NCI-H1105 (cell line): ENCODE results near the gene PDE4DIP.
"Not testable (repeated sequence)": the region's sequence is repeated elsewhere in the genome, so short reads cannot be mapped to it uniquely, and the experiment has no call there.

Experiments used
- DNase-seq: peaks from one replicate; lab custom pipeline; 2025; lab: John Stamatoyannopoulos, UW

PDE4DIP gene

DNA sequence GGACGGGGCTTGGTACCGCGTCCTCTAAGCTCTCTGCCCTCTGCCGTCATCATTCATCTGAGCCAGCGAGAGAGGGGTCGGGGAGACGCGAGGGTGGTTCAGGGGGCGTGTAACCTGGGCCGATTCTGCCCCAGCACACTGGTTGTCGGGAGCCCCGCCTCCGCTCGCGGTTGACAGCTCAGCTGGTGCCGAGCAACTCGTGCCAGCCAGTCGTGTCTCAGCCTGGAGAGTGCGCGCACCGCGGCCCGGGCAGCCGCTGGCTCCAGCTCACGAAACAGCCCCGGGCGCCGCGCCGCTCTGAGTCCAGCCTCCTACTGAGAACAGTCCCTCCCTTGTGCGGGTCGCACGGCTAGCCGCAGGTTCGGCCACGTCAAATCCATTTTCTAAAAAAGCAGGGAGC is at the start of gene PDE4DIP:
TSS of gene PDE4DIP (plus strand) at position 209 of the 400 bp plus-strand sequence. CDS start 347 bp downstream, outside the sequence.
- DNase-seq = not testable (repeated sequence)

DNA sequence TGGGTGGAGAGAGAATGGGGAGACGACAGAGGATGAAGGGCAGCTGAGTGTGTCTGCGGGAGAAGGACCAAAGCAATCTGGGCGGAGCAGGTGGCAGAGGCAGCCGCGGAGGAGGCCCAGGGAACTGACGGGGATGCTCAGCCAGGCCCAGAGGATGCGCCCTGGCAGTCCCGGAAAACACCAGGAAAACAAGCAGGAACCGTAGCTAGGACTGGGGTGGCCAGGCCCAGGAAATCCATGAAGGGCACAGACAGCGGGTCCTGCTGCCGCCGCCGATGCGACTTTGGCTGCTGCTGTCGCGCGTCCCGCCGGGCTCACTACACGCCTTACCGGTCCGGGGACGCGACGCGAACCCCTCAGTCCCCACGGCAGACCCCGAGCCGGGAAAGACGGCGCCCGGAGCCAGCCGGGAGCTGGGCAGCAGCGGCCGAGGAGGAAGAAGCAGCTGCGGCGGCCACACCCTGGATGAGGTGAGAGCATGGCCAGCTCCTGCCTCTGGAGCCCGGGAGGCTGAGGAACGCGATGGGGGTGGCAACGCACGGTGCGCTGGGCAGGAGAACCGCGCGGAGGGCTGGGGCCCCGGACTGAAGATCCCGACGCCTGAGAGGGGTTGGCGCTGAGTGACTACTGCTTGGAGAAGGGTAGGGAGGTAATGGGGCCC is 35.8 kb upstream of the PDE4DIP start:
- DNase-seq = not testable (repeated sequence)

DNA sequence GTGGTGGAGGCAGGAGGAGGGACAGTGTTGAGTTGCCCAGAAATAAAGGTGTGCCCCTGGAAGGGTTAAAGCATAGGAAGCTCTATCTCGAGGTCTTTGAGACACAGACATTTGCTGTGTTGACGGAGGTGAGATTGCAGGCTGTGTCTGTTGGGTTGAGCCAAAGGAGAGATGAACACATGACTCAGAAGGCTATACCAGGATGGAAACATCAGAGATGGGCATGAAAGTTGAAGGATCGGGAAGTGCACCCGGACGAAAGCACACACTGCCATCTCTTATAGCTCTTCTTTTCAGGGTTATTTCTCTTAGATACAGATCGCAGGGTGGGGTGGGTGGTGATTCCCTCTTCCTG is 35.3 kb upstream of the PDE4DIP start:
- not testable (repeated sequence) for DNase-seq

DNA sequence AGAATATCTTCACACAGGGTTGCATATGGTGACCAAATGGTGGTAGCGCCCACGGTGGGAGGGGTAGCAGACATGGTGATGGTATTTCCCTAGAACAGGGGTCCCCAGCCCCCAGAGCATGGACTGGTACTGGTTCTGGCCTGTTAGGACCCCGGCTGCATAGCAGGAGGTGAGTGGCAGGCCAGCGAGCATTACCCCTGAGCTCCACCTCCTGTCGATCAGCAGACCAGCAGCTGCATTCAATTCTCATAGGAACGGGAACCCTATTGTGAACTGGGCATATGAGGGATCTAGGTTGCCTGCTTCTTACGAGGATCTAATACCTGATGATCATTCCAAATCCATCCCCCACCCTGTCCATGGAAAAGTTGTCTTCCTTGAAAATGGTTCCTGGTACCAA is 22.0 kb upstream of the PDE4DIP start:
- DNase-seq = not testable (repeated sequence)

DNA sequence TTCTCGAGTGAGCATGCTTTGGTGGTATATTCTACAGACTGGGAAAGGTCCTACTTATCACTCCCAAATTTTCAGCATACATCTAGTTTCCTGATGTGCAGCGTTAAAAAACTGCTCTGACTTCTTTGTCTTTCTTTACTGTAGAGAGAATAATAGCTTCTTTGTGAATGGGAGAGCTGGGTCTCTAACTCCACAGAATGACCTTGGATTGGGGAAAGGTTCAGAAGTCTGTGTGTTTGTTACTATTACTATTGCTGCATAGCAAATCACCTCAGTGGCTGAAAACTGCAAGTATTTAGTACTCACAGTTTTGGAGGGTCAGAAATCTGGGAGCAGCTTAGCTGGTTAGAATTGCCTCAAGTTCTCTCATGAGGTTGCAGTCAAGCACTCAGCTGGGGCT is 20.4 kb upstream of the PDE4DIP start:
- not testable (repeated sequence) for DNase-seq

DNA sequence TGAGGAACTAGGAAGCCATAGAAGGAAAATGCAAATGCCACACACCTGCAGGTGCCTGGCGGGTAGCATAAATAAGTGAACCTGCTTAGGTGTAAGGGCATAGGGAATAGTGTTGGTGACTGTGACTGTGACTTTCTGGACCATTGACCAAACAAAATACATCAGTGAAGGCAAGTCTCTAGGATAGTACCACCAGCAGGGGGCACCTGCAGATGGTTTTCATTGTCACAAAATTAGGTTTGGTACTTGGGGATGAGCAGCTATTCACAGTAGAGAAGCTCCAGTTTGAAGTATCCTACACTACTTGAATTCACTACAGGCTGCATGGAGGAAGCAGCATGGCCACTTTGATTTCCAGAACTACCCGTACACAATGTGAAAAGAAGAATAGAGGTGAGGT is 19.2 kb upstream of the PDE4DIP start:
- DNase-seq = not testable (repeated sequence)

DNA sequence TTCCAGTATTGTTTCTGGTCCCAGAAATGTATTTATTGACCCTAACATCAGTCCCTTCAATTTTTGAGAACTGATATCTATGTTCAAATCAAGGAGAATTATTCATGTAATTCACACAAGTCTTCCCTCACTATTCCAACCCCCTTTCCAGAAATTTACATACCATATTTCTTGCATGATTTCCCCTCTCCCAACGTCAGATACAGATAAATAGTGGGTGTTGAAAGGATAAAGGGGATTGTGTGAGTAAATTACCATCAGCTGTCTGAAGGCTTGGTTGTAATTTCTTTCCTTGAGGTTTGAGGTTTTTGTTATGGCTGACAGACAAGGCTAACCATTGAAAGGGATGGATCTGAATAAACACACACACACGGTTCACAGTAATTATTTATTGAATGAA is 15.7 kb upstream of the PDE4DIP start:
- DNase-seq = not testable (repeated sequence)

DNA sequence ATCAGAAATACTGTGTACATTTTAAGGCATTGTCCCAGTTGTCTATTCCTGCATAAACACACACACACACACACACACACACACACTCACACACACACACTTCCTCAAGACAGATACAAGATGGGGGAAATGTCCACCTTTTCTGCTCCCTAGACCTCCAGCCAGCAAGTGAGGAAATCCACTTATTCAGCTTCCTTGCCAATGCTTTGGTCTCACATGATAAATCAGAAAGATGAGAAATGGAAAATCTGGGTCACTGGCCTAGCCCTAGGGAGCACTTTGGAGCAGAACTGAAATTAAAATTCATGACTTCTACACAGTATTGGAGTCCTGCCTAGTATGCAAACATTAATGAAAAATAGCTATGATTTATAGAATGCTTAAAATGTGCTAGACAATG is 15.3 kb upstream of the PDE4DIP start:
- DNase-seq = not testable (repeated sequence)

DNA sequence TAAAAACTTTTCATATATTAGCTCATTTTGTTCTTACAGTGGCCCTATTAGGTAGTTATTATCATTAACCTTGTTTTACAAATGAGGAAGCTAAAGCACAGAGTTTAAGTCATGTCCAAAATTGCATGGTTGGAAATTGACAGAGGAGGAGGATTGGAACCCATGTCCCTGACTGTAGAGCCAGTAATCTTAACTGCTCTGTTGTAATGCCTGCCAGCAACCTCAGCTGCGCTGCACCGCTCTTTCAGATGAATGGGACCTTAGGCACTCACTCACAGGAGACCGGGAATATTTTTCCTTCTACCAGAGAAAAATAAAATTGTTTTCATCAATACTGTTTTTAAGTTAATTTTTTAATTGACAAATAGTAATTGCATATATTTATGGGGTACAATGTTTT is 14.9 kb upstream of the PDE4DIP start:
- not testable (repeated sequence) for DNase-seq

DNA sequence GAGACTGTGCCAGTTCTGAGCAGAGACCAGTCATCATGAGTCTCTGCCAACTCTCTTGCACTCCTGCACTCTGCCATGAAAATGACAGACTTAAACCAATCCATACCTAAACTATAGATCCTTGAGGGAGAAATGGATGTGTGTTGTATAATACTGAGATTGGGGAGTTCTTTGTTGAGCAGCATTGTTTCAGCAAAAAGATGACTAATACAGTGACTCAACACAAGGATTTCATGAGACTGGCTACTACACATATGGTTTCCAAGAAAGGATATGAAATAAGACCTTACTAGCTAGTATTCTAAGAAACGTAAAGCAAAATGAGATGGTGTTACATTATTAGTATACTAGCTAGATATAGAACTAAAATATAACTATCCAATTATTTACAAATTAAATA is 3.0 kb upstream of the PDE4DIP start:
- not testable (repeated sequence) for DNase-seq

DNA sequence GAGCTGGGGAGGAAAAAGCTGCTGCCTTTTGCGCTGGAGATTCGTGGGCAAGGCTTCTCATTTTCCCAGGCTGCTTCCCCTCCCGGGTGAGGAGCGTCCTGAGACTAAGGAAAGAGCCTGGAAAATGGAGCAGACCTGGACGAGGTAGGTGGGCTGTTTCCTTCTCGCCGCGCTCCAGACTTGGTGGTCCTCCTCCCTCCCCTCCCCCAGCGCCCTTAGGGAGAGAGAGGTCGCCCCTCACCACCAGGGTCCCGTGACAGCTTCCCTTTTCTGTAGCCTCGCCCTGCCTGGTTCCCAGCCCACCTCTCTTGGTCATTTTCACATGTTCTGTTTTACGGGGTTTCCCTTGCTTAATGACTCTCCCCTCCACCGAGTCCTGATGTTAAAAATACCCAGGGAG is 423 bp downstream of the PDE4DIP start:
- not testable (repeated sequence) for DNase-seq

DNA sequence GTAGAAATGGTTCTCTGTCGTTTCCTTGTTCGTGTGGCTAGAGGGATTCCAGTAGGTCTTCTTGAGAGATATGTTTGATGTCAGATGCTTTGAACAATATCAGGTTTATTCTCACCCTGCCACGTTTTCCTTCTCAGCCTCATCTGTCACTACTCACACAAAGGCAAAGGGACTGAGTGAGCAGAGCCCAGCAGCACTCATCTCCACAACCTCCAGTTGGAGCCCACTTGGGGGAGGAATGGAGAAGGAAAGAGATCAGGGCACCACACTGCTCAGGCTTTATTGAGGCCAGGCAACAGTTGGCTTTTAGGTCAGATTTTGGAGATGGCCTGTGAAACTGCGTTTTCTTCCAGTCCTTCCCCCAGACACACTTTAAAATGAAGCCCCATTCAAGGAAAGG is 840 bp downstream of the PDE4DIP start:
- not testable (repeated sequence) for DNase-seq

DNA sequence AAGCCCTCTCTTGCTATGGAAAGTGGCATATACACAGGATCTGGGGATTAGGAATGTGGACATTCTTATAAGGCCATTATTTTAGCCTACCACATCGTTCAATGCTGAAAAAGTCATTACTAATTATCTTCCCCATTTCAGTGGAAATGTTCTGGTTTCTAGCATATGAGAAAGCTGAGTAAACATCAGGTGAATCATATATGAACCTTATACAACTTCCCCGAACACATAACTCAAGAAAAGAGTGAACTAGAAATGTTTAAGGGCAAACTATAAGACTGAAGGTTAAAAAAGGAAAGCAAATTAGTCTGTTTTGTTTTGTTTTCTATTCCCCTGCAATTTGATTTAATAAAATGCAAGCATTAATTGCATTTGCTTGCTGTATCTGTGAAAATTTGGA is 6.1 kb downstream of the PDE4DIP start:
- not testable (repeated sequence) for DNase-seq

DNA sequence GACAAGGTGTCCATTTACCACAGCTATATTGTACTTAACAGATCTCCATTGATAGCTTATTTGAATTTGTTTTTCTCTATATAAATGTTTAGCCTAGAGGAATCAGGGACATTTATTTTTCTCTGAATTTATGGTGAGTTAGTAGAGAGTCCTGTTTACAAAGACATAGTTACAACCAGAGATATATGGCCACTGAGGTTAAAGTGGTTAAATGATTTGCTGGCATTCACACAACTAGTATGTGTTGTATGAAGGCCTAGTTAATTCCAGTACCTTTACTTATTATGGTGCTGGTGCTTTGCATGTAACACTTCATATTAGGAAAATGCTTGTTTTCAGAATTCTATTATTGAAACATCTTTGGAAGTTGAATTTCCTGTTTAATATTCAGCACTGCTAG is 6.6 kb downstream of the PDE4DIP start:
- DNase-seq = not testable (repeated sequence)

DNA sequence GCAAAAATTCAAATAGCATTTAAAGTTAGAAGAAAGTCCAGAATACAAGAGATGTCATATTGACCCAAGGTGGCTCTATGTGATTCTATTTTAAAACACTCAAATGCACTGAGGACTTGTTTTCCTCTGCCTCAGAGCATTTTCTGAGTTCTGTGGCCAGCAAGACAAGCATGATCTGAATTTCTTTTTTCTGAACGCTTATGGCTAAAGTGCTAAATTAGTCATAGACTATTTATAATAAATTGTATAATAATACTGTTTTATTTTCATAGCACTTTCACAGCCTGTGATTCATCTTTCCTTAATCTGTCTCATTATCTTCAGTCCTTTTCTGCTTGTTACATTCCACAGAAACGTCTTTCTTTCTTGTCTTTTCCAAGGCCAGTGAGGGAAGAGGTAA is 7.5 kb downstream of the PDE4DIP start:
- DNase-seq = not testable (repeated sequence)

DNA sequence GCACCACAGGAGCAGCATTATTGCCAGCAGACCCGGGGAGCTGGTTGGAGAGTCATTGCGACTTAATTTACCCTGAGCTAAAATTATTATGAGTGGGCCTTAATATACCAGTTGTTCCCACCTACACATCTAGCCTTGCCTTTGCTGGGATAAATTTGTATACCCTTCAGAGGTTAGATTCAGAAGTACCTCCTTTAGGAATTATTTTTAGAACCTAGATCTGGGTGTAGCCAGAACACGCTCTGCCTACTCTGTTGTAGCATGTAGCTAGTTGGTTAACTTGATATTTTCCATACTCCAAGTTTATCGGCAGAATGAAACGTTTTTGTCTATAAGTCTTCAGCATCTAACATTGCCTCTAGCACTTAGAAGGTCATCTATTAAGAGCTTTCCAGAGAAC is 9.1 kb downstream of the PDE4DIP start:
- DNase-seq = not testable (repeated sequence)

DNA sequence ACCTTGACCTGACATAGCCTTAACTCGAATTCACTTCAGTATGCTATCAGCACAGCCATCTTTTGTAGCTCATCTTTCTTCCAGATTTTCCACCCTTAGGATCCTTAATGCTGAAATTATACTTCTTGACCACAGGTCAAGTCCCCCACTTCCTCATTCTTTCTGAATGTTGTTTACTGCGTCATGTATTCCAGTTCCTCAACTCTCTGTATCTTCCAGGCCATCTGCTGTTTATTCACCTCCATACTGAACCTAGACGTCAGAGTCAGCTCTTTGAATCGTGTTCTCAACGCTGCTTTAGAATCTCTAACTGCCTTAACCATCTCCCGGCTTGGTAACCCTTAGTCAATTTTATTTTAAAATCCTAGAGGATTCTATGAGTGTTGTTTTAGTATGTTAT is 9.8 kb downstream of the PDE4DIP start:
- DNase-seq = not testable (repeated sequence)

DNA sequence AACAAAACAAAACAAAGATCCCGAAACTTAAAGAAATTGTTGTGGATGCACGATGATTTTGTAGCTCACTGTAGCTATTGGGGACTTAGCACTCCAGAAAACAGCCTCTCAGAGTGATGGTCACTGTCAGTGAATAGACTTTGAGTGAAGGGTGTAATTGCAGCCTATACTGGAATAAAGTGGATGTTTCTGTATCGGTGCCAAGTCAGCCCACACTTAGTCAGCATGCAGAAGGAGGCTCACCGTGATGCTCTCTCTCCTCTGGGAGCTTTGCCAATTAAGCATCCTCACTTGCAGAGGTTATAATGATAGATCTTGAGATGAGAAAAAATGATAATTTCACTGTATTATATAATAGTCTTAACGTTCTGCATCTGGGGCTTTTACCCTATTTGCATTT is 11.1 kb downstream of the PDE4DIP start:
- not testable (repeated sequence) for DNase-seq

DNA sequence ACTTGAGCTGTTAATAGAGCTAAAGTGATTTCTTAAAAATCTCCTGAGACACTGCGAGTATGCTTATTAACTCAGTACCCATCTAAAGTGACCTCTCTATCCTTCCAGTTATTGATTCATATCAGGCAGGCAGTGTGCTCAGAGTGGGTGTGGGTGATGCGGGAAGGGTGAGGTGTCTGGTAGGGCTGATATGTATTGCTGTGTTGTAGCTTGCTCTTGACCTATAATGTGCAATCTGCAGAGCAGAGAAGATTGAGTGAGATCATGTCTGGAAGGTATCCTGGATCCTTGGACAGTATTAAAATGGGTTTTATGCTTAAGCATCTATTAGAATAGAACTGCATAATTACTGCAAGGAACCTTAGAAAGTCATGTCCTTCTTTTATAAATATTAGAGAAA is 15.8 kb downstream of the PDE4DIP start:
- DNase-seq = not testable (repeated sequence)

DNA sequence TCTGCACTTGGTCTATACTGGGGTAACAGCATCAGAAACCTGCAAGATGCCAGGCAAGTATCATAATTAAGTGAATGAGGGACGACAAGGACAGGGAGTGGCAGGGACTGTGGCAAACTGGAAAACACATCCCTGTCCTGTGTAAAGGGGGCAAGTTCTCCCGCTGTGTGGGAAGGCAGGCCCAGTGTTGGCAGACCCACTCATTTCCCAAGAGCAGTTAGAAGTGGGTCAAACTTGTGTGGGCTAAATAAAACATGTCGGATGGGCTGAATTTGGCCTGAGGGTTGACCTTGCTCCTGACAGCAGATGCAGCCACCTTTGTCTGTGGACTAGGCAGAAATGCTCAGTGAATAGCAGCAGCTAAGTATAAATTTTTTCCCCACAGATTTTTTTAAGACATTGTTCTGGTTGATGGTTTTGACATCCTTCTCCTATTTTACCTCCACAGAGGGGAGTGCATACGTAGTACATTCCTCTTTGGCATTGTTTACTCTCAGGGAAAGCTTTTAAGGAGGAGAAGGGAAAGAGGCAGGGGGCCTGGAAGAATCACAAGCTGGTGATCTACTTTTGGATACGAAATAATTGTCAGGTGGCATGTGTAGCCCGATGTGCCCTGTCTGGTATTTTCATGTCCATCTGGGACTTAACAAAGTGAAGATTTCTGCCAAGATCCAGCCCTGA is 16.5 kb downstream of the PDE4DIP start:
- DNase-seq = not testable (repeated sequence)

DNA sequence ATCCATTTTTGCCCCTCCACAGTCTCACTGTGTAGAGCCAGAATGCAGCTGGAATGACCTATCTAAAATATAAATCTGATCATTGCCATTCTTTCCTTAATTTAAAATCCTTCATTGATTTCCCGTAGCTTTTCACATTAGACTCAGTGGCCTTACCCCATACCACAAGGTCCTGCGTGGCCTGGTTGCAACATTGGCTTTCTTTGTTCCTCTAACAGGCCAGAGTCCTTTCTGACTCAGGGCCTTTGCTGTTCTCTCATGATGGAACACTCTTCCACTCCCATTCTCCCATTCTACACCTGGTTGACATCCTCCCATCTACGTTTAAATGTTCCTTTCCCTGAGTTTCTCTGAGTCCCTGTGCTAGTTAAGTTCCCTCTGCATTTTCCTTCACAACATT is 18.4 kb downstream of the PDE4DIP start:
- not testable (repeated sequence) for DNase-seq

DNA sequence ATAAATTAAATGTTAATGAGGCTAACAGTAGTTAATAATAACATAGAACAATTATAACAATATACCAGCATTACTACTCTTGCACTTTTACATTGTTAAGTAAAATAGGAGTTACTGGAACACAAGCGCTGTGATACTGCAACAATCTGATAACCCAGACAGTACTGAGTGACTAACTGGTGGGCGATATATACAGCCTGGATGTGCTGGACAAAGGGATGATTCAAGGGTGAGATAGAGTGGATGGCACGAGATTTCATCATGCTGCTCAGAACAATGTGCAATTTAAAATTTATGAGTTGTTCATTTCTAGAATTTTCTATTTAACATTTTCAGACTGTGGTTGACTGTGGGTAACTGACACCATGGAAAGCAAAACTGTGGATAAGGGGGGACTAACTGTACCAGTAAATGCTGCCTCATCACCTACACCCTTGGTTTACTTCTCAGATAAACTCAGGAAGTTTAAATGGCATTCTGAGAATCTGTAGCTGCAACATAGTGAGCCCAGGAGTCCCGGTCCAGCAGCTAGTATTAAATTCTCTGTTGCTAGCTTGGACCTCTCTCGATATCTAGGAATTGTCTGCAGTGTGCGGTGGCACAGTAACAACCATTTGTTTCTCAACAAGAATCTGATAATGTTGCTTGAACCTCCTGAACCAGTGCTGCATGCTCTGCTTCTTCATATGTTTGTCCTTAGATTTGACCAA is 24.9 kb downstream of the PDE4DIP start:
- not testable (repeated sequence) for DNase-seq

DNA sequence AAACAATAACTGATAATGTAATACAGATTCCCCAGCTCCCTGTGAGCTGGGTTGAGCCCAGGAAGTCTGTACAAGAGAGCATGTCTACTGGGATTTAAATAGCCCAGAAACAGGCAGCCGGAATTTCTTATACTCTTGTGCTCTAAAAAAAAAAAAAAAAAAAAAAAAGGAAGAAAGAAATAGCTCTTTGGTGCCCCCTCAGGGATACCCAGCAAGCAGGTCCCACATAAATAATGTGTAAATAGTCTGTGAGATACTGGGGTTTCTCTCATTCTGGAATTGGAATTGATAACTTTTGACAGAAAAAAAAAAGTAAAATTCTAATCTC is 25.4 kb downstream of the PDE4DIP start:
- not testable (repeated sequence) for DNase-seq
